ENCODE measurements around the gene OR4L1.

Gene OR4L1

DNA sequence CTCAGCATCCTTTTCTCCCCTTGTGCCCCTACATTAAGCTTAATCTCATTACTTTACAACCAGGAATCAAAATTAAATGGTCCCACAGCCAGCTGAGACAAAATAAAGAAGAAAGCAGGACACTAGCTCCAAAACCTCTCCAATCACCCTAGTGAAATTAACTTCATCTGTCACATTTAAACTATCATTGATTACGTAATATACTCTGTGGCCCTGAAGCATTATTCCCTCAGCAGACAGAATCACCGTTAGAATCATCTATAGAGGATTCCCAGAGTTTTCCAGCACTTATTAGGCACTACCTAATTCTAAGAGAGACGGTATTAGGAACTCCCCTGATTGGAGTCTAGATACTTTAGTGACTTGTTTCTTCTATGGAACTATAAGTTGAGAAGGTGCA is 50.6 kb downstream of the OR4L1 start, which contains the start of gene OR4K17:
OR4K17 (plus strand) TSS at position 302 of the 400 bp plus-strand sequence. CDS start 6,761 bp downstream, outside the sequence.
- no peak for TF ChIP-seq POLR2AphosphoS5 (IDR thresholded peaks at IDR 0.05; ENCODE audit: low read depth)
- no peak for TF ChIP-seq REST (IDR thresholded peaks at IDR 0.05; ENCODE audit: insufficient replicate concordance, low read depth)
- DNase-seq (ENCODE audit: low read depth in 1 of 2, low spot score in 1 of 2), result no peak
- Histone ChIP-seq H3K4me3 (replicated peaks; ENCODE audit: insufficient read depth, low read length) (no peak within 1 kb of the TSS), H3K27ac (replicated peaks) (no peak within 1 kb of the TSS), H3K27me3 (ENCODE audit: insufficient read depth, poor library complexity, severe bottlenecking) (peaks cover 12% of the 10 kb centered on the region)
